Measurements from ENCODE around the gene NSUN7. TPM values are rescaled to one million over a fixed set of nuclear protein-coding genes. Genes with fewer than 3 reads are reported as not detected.

The NSUN7 gene
- total and polyA plus RNA-seq, 3 donors from 2014 or later = 18.7 to 41.1 (median 33.3) TPM

DNA sequence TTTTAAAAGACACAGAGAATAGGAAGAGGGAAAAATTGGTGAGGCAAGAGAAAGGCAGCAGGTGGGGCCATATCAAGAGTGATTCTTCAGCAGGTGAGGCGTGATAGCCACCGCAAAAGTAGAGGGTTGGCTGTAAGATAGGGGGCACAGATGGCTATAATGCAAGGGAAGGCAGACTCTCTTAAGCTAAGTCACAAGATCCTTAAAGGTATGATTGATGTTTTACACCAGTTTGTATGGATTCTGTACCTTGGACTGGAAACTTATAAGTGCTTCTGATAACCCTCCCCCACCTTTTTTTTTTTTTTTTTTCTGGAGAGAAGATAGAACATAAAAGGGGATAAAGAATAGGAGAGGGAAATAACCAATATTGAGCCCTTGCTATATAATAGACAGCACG, 40.0 kb downstream of the NSUN7 start:
- DNase-seq = no peak
- Histone ChIP-seq H3K36me3 (ENCODE audit: low read depth, missing control alignments) (no peaks in the 10 kb centered on the region), H3K9me3 (no peaks in the 10 kb centered on the region), H3K27me3 (no peaks in the 10 kb centered on the region), H3K4me3 (no peak overlapping the region), H3K4me1 (no peaks in the 10 kb centered on the region), H3K27ac (no peak overlapping the region)
- intact Hi-C loops (cut with DNase I; ENCODE audit: low total_unique reads) = no loop called here
- WGBS, 2 donors = 87 to 93% methylated on average over 3 of the region's 3 CpGs
- TF ChIP-seq POLR2A (IDR thresholded peaks at IDR 0.05) = no peak
- TF ChIP-seq, protein P1, sequence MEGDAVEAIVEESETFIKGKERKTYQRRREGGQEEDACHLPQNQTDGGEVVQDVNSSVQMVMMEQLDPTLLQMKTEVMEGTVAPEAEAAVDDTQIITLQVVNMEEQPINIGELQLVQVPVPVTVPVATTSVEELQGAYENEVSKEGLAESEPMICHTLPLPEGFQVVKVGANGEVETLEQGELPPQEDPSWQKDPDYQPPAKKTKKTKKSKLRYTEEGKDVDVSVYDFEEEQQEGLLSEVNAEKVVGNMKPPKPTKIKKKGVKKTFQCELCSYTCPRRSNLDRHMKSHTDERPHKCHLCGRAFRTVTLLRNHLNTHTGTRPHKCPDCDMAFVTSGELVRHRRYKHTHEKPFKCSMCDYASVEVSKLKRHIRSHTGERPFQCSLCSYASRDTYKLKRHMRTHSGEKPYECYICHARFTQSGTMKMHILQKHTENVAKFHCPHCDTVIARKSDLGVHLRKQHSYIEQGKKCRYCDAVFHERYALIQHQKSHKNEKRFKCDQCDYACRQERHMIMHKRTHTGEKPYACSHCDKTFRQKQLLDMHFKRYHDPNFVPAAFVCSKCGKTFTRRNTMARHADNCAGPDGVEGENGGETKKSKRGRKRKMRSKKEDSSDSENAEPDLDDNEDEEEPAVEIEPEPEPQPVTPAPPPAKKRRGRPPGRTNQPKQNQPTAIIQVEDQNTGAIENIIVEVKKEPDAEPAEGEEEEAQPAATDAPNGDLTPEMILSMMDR (IDR thresholded peaks at IDR 0.05) = no peak

DNA sequence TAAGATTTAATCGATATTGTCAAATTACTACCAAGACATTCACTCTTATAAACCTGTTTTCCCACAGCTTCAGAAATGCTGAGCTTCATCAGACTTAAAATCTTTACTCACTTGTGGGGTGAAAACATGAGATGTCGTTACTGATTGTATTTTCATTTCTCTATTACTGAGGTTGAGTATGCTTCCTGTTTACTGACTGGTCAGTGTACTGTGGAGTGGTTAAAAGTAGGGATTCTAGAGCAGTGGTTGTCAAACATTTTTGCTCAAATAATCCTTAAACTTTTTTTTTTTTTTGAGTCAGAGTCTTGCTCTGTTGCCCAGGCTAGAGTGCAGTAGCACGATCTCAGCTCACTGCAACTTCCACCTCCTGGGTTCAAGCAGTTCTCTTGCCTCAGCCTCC, 50.3 kb downstream of the NSUN7 start:
- Histone ChIP-seq H3K27ac (no peak overlapping the region), H3K36me3 (ENCODE audit: low read depth, missing control alignments) (no peaks in the 10 kb centered on the region), H3K27me3 (no peaks in the 10 kb centered on the region), H3K4me3 (no peak overlapping the region), H3K4me1 (no peaks in the 10 kb centered on the region), H3K9me3 (no peaks in the 10 kb centered on the region)
- intact Hi-C loops (cut with DNase I; ENCODE audit: low total_unique reads) = no loop called here
- no peak for DNase-seq
- 90 to 95% methylated on average over 3 of the region's 3 CpGs for WGBS, 2 donors
- no peak for TF ChIP-seq POLR2A (IDR thresholded peaks at IDR 0.05)
- TF ChIP-seq, protein P1 (IDR thresholded peaks at IDR 0.05) = no peak

DNA sequence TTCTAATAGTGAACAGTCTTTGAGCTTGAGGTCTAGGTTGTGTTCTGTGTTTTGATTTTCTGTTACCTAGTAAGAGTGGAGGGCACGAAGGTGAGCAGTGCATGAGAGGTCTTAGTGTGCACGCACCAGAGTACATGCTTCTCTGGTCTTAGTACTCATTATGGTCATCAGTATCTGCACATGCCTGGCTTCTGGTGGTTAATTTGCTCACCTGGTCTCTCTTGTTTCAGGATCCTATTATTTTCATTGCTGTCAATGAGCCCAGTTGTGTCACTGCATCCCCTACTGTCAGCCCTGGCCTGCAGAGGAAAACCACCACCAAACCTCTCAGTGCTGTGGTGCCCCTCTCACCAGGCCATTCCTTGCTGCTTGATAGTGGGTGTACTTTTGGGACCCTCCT, 54.8 kb downstream of the NSUN7 start:
- Histone ChIP-seq H3K36me3 (ENCODE audit: low read depth, missing control alignments) (no peaks in the 10 kb centered on the region), H3K9me3 (no peaks in the 10 kb centered on the region), H3K4me3 (no peak overlapping the region), H3K27me3 (no peaks in the 10 kb centered on the region), H3K4me1 (no peaks in the 10 kb centered on the region), H3K27ac (no peak overlapping the region)
- TF ChIP-seq POLR2A (IDR thresholded peaks at IDR 0.05) = no peak
- TF ChIP-seq, protein P1 (IDR thresholded peaks at IDR 0.05) = no peak
- no peak for DNase-seq
- intact Hi-C loops (cut with DNase I; ENCODE audit: low total_unique reads) = no loop called here
- 96 to 100% methylated on average over 2 of the region's 2 CpGs for WGBS, 2 donors

DNA sequence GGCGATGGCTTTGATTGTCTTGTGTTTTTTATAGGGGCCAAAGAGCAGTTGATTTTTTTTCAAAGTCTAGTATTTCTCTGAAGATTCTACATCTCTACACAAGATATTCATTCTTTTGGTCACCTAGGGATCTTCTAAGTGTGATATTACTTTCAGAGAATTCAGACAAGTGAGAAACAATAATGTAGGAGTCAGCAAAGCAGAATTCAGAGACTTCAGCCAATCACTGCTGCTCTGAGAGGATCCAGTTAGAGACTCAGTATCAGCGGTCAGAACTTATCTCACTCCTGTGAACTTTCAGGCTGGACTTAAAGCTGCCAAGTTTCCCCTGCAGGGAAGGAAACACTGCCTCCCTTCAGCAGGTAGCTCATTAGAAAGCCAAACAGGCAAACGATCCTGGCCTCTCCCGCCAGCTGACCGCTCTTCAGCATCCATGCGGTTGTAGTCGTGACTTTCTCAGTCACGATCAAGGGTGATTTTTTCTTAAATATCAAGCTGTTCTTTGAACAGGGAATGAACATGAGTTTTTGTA, 59.2 kb downstream of the NSUN7 start:
- TF ChIP-seq POLR2A (IDR thresholded peaks at IDR 0.05) = no peak
- TF ChIP-seq, protein P1 (IDR thresholded peaks at IDR 0.05) = no peak
- intact Hi-C loops (cut with DNase I; ENCODE audit: low total_unique reads) = no loop called here
- H3K27me3 ChIP-seq = no peaks in the 10 kb centered on the region
- H3K36me3 ChIP-seq (ENCODE audit: low read depth, missing control alignments) = no peaks in the 10 kb centered on the region
- no peak for DNase-seq
- no peak overlapping the region for H3K27ac ChIP-seq
- no peak overlapping the region for H3K4me3 ChIP-seq
- no peaks in the 10 kb centered on the region for H3K9me3 ChIP-seq
- H3K4me1 ChIP-seq = no peaks in the 10 kb centered on the region
- whole genome bisulfite sequencing, 2 donors = 84 to 86% methylated on average over 8 of the region's 8 CpGs

DNA sequence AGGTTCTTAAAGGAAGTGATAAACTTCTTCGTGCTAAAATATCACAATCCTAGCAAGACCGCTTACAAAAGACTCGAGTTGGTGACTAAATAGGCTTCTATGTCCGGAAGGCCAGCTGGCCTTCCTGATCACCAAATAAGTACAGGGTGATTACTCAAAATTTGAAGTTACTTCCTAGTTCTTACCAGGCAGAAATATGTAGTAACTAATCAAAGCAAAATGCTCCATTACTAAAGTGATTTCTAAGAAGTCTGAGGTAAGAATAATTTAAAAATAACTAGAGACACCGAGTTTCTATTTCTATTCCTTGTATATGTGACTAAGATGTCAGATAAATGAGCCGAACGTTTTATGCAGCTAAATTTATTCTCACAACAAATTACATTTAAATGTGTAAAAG, 62.2 kb downstream of the NSUN7 start:
- no peaks in the 10 kb centered on the region for H3K36me3 ChIP-seq (ENCODE audit: low read depth, missing control alignments)
- no peak for DNase-seq

More for the DNA sequence above, 62.2 kb downstream of the NSUN7 start:
- TF ChIP-seq, protein P1 (IDR thresholded peaks at IDR 0.05) = no peak
- TF ChIP-seq POLR2A (IDR thresholded peaks at IDR 0.05) = no peak
- intact Hi-C loops (cut with DNase I; ENCODE audit: low total_unique reads) = no loop called here
- Histone ChIP-seq H3K4me1 (no peaks in the 10 kb centered on the region), H3K27me3 (no peaks in the 10 kb centered on the region), H3K27ac (no peak overlapping the region), H3K9me3 (no peaks in the 10 kb centered on the region), H3K4me3 (no peak overlapping the region)
- WGBS, 2 donors = 80 to 81% methylated on average over 7 of the region's 7 CpGs

Data from testis (tissue), 3 donors.